Endothelial cell (in vitro differentiated cells): ENCODE measurements around the gene PLAGL1. TPM values are rescaled to one million over a fixed set of nuclear protein-coding genes. Genes with fewer than 3 reads are reported as not detected.

ENCODE experiments used
- DNase-seq: peaks from one replicate; pipeline ENCODE4 v3.0.0; 2021; ENCODE audit warnings: low spot score
- H3K27ac Mint-ChIP-seq: one replicate; pipeline ENCODE4 v1.8.0; 2021; ENCODE audit warnings: mixed read lengths, inconsistent platforms; ENCODE audit not compliant: unreplicated experiment
- H3K27me3 Mint-ChIP-seq: one replicate; pipeline ENCODE4 v1.8.0; 2021; ENCODE audit warnings: mild to moderate bottlenecking, moderate library complexity, mixed read lengths, inconsistent platforms; ENCODE audit not compliant: unreplicated experiment
- H3K36me3 Mint-ChIP-seq: one replicate; pipeline ENCODE4 v1.8.0; 2021; ENCODE audit warnings: mild to moderate bottlenecking, low read depth, mixed read lengths, inconsistent platforms; ENCODE audit not compliant: unreplicated experiment
- H3K4me1 Mint-ChIP-seq: one replicate; pipeline ENCODE4 v1.8.0; 2021; ENCODE audit warnings: mild to moderate bottlenecking, mixed read lengths, inconsistent platforms; ENCODE audit not compliant: unreplicated experiment
- H3K4me3 Mint-ChIP-seq: one replicate; pipeline ENCODE4 v1.8.0; 2021; ENCODE audit warnings: mild to moderate bottlenecking, mixed read lengths, inconsistent platforms; ENCODE audit not compliant: unreplicated experiment
- H3K9me3 Mint-ChIP-seq: one replicate; pipeline ENCODE4 v1.8.0; 2021; ENCODE audit warnings: mixed read lengths, inconsistent platforms; ENCODE audit not compliant: unreplicated experiment
- total RNA-seq: library from RNA; stranded (reverse); fragmentation: NEBNext Ultra II Directional; extraction: Animal tissue kit (Norgen Biotek cat#: 25700); gene quantifications from one replicate; pipeline ENCODE4 v1.2.1, GENCODE V29; 2021; ENCODE audit not compliant: unreplicated experiment
- TF ChIP-seq, protein P1 (sequence below): fragments of 200-600 bp; sonication (generic); IDR thresholded peaks from one replicate; pipeline ENCODE4 v1.5.0; 2021; ENCODE audit warnings: antibody characterized with exemption; ENCODE audit not compliant: unreplicated experiment

PLAGL1 gene
- total RNA-seq, 1 donor from 2014 or later: 294 TPM

GRCh38 chr6:143952060-143952778, 55.8 kb downstream of the PLAGL1 start:
- Mint-ChIP-seq H3K27ac (no peak overlapping the region), H3K4me3 (no peak overlapping the region), H3K36me3 (peaks cover 58% of the 10 kb centered on the region), H3K27me3 (peaks cover 3% of the 10 kb centered on the region), H3K9me3 (no peaks in the 10 kb centered on the region), H3K4me1 (no peaks in the 10 kb centered on the region)
- TF ChIP-seq, protein P1, sequence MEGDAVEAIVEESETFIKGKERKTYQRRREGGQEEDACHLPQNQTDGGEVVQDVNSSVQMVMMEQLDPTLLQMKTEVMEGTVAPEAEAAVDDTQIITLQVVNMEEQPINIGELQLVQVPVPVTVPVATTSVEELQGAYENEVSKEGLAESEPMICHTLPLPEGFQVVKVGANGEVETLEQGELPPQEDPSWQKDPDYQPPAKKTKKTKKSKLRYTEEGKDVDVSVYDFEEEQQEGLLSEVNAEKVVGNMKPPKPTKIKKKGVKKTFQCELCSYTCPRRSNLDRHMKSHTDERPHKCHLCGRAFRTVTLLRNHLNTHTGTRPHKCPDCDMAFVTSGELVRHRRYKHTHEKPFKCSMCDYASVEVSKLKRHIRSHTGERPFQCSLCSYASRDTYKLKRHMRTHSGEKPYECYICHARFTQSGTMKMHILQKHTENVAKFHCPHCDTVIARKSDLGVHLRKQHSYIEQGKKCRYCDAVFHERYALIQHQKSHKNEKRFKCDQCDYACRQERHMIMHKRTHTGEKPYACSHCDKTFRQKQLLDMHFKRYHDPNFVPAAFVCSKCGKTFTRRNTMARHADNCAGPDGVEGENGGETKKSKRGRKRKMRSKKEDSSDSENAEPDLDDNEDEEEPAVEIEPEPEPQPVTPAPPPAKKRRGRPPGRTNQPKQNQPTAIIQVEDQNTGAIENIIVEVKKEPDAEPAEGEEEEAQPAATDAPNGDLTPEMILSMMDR: no peak
- no peak for DNase-seq

- peaks cover 65% of the 10 kb centered on the region for H3K36me3 Mint-ChIP-seq
- DNase-seq: no peak
- no peaks in the 10 kb centered on the region for H3K4me1 Mint-ChIP-seq
- no peak overlapping the region for H3K4me3 Mint-ChIP-seq
- no peak overlapping the region for H3K27ac Mint-ChIP-seq
- peaks cover 4% of the 10 kb centered on the region for H3K9me3 Mint-ChIP-seq
- peaks cover 5% of the 10 kb centered on the region for H3K27me3 Mint-ChIP-seq
- TF ChIP-seq, protein P1: no peak
Observed at GRCh38 chr6:143950875-143951274, 57.2 kb downstream of the PLAGL1 start.

- TF ChIP-seq, protein P1: no peak
- H3K4me3 Mint-ChIP-seq: peak overlapping the region; percentile 2
- peaks cover under 1% of the 10 kb centered on the region for H3K4me1 Mint-ChIP-seq
- peaks cover 65% of the 10 kb centered on the region for H3K36me3 Mint-ChIP-seq
- peaks cover 9% of the 10 kb centered on the region for H3K27me3 Mint-ChIP-seq
- no peak for DNase-seq
- H3K27ac Mint-ChIP-seq: no peak overlapping the region
- H3K9me3 Mint-ChIP-seq: peaks cover 4% of the 10 kb centered on the region
Observed at GRCh38 chr6:143949962-143950361, 58.1 kb downstream of the PLAGL1 start.

- Mint-ChIP-seq H3K27ac (no peak overlapping the region), H3K9me3 (peaks cover 4% of the 10 kb centered on the region), H3K36me3 (peaks cover 65% of the 10 kb centered on the region), H3K4me1 (peaks cover 3% of the 10 kb centered on the region), H3K4me3 (no peak overlapping the region), H3K27me3 (peaks cover 9% of the 10 kb centered on the region)
- TF ChIP-seq, protein P1: no peak
- DNase-seq: no peak
Observed at GRCh38 chr6:143949535-143949934, 58.5 kb downstream of the PLAGL1 start.

- Mint-ChIP-seq H3K36me3 (peaks cover 64% of the 10 kb centered on the region), H3K27ac (no peak overlapping the region), H3K27me3 (peaks cover 12% of the 10 kb centered on the region), H3K9me3 (peaks cover 4% of the 10 kb centered on the region), H3K4me1 (peaks cover 5% of the 10 kb centered on the region), H3K4me3 (peak overlapping the region; percentile 73)
- TF ChIP-seq, protein P1: no peak
- DNase-seq: no peak
Observed at GRCh38 chr6:143948208-143948607, 59.9 kb downstream of the PLAGL1 start.
